SK-N-SH treated with all-trans-retinoic acid at 6 μM for 48 hours (cell line): ENCODE measurements around the gene NFE2L1.
"Not testable (repeated sequence)": the region's sequence is repeated elsewhere in the genome, so short reads cannot be mapped to it uniquely, and the experiment has no call there.

Source experiments
- ATAC-seq: fragments of 200-7000 bp; cut with Tn5 transposase; 3 replicates; pipeline ENCODE4 v1.9.1; 2020; ENCODE audit warnings: mild to moderate bottlenecking, moderate library complexity
- ARNTL ChIP-seq: fragments of 450-650 bp; formaldehyde crosslinking; IDR thresholded peaks from 2 replicates; pipeline ENCODE4 v1.5.0; 2020; ENCODE audit warnings: low read depth, mild to moderate bottlenecking, moderate library complexity, borderline replicate concordance
- BACH2 ChIP-seq: fragments of 250-450 bp; sonication (Bioruptor Pico); IDR thresholded peaks from 2 replicates; pipeline ENCODE4 v1.9.0; 2021; ENCODE audit warnings: mild to moderate bottlenecking, borderline replicate concordance
- CREB5 ChIP-seq: fragments of 250-450 bp; sonication (Bioruptor Pico); IDR thresholded peaks from 2 replicates; pipeline ENCODE4 v1.5.1; 2020; ENCODE audit warnings: low read depth, mild to moderate bottlenecking, moderate library complexity
- CSDC2 ChIP-seq: fragments of 250-450 bp; sonication (Bioruptor Pico); IDR thresholded peaks from 2 replicates; pipeline ENCODE4 v1.5.0; 2020; ENCODE audit warnings: mild to moderate bottlenecking, moderate library complexity
- CSRNP3 ChIP-seq: fragments of 250-450 bp; sonication (Bioruptor Pico); IDR thresholded peaks from 2 replicates; pipeline ENCODE4 v1.5.1; 2021; ENCODE audit warnings: mild to moderate bottlenecking, moderate library complexity
- ESRRG ChIP-seq: fragments of 250-450 bp; sonication (Bioruptor Pico); IDR thresholded peaks from 2 replicates; pipeline ENCODE4 v1.6.1; 2021; ENCODE audit warnings: mild to moderate bottlenecking
- GLIS3 ChIP-seq: fragments of 250-450 bp; sonication (Bioruptor Pico); IDR thresholded peaks from 2 replicates; pipeline ENCODE4 v1.5.0; 2020; ENCODE audit warnings: mild to moderate bottlenecking, moderate library complexity
- ISL1 ChIP-seq: fragments of 250-450 bp; sonication (Bioruptor Pico); IDR thresholded peaks from 2 replicates; pipeline ENCODE4 v2.1.2; 2022; ENCODE audit warnings: mild to moderate bottlenecking, moderate library complexity
- OSR1 ChIP-seq: fragments of 250-450 bp; sonication (Bioruptor Pico); IDR thresholded peaks from 2 replicates; pipeline ENCODE4 v1.8.0; 2022; ENCODE audit warnings: moderate library complexity, mild to moderate bottlenecking, inconsistent platforms
- PATZ1 ChIP-seq: fragments of 250-450 bp; sonication (Bioruptor Pico); IDR thresholded peaks from 2 replicates; pipeline ENCODE4 v1.8.0; 2020; ENCODE audit warnings: mild to moderate bottlenecking, moderate library complexity, borderline replicate concordance
- PPARA ChIP-seq: fragments of 250-450 bp; sonication (Bioruptor Pico); IDR thresholded peaks from 2 replicates; pipeline ENCODE4 v1.5.0; 2020; ENCODE audit warnings: mild to moderate bottlenecking, borderline replicate concordance
- RARB ChIP-seq: fragments of 250-450 bp; sonication (Bioruptor Pico); IDR thresholded peaks from 2 replicates; pipeline ENCODE4 v1.8.0; 2021; ENCODE audit warnings: mild to moderate bottlenecking, moderate library complexity
- TCF4 ChIP-seq: fragments of 250-450 bp; sonication (Bioruptor Pico); IDR thresholded peaks from 2 replicates; pipeline ENCODE4 v1.8.0; 2021; ENCODE audit warnings: mild to moderate bottlenecking, moderate library complexity, borderline replicate concordance
- TOX ChIP-seq: fragments of 250-450 bp; sonication (Bioruptor Pico); IDR thresholded peaks from 2 replicates; pipeline ENCODE4 v1.8.0; 2021; ENCODE audit warnings: mild to moderate bottlenecking, moderate library complexity, borderline replicate concordance
- TSHZ2 ChIP-seq: fragments of 250-450 bp; sonication (Bioruptor Pico); IDR thresholded peaks from 2 replicates; pipeline ENCODE4 v1.5.0; 2020; ENCODE audit warnings: mild to moderate bottlenecking, moderate library complexity
- ZC3H10 ChIP-seq: fragments of 250-450 bp; sonication (Bioruptor Pico); IDR thresholded peaks from 2 replicates; pipeline ENCODE4 v1.5.1; 2021; ENCODE audit warnings: mild to moderate bottlenecking, moderate library complexity
- ZFP3 ChIP-seq: fragments of 250-450 bp; sonication (Bioruptor Pico); IDR thresholded peaks from 2 replicates; pipeline ENCODE4 v1.5.0; 2020; ENCODE audit warnings: mild to moderate bottlenecking, moderate library complexity
- ZFP30 ChIP-seq: fragments of 450-650 bp; formaldehyde crosslinking; IDR thresholded peaks from 2 replicates; pipeline ENCODE4 v1.5.0; 2022; ENCODE audit warnings: mild to moderate bottlenecking, moderate library complexity
- ZNF565 ChIP-seq: fragments of 450-650 bp; formaldehyde crosslinking; conservative IDR thresholded peaks from 2 replicates; pipeline ENCODE4 v1.5.0; 2020; ENCODE audit warnings: low read depth, mild to moderate bottlenecking, moderate library complexity
- ZNF70 ChIP-seq: fragments of 450-650 bp; formaldehyde crosslinking; IDR thresholded peaks from 2 replicates; pipeline ENCODE4 v1.5.0; 2020; ENCODE audit warnings: mild to moderate bottlenecking, moderate library complexity
- ZNF8 ChIP-seq: fragments of 450-650 bp; formaldehyde crosslinking; IDR thresholded peaks from 2 replicates; pipeline ENCODE4 v1.5.0; 2020; ENCODE audit warnings: mild to moderate bottlenecking, moderate library complexity

The NFE2L1 gene

GRCh38 chr17:48014595-48015111 lies 33.5 kb upstream of the NFE2L1 start:
- TF ChIP-seq ZNF70 (CRISPR knock-in tag) = peak; percentile 14; the same call in 1 of the 2 replicates
- no peak for TF ChIP-seq PPARA
- TF ChIP-seq TCF4 (CRISPR knock-in tag) = peak; percentile 73; the same call in 1 of the 2 replicates
- peak; percentile 76 for TF ChIP-seq ZNF8
- TF ChIP-seq, all 23 proteins: peak for 3
- ATAC-seq = no peak; the same call in 2 of the 3 replicates

GRCh38 chr17:48016112-48016511 lies 32.0 kb upstream of the NFE2L1 start:
- TF ChIP-seq ZNF8 (no peak), PATZ1 (CRISPR knock-in tag) (no peak), ZFP3 (peak; percentile 73), TSHZ2 (peak; percentile 52; the same call in 1 of the 2 replicates), GLIS3 (no peak)
- no peak for ATAC-seq

- ATAC-seq = not testable (repeated sequence)
Measured at GRCh38 chr17:48017817-48018158, 30.4 kb upstream of the NFE2L1 start.

- TF ChIP-seq GLIS3 (no peak), ZFP3 (no peak), CSDC2 (CRISPR knock-in tag) (no peak), ZFP30 (no peak), CSRNP3 (CRISPR knock-in tag) (no peak), ISL1 (CRISPR knock-in tag) (no peak), ZNF565 (CRISPR knock-in tag) (no peak), PATZ1 (CRISPR knock-in tag) (no peak), BACH2 (CRISPR knock-in tag) (no peak), OSR1 (CRISPR knock-in tag) (no peak), ZC3H10 (no peak), TOX (CRISPR knock-in tag) (no peak)
- no peak for ATAC-seq
Measured at GRCh38 chr17:48021934-48022333, 26.2 kb upstream of the NFE2L1 start.

GRCh38 chr17:48022901-48023300 lies 25.3 kb upstream of the NFE2L1 start:
- ATAC-seq = no peak
- no peak for TF ChIP-seq TOX (CRISPR knock-in tag)
- no peak for TF ChIP-seq ESRRG (CRISPR knock-in tag)
- no peak for TF ChIP-seq TSHZ2
- TF ChIP-seq ZNF70 (CRISPR knock-in tag) = no peak
- TF ChIP-seq ZC3H10 = no peak
- TF ChIP-seq ZNF8 = no peak
- no peak for TF ChIP-seq ARNTL (CRISPR knock-in tag)
- no peak for TF ChIP-seq PPARA
- no peak for TF ChIP-seq RARB (CRISPR knock-in tag)
- no peak for TF ChIP-seq CREB5 (CRISPR knock-in tag)
- TF ChIP-seq CSDC2 (CRISPR knock-in tag) = no peak
